Vagina (tissue), 2 donors: ENCODE data around the gene CHCHD1. TPM values are rescaled to one million over a fixed set of nuclear protein-coding genes. Genes with fewer than 3 reads are reported as not detected.
"Not testable (repeated sequence)": the region's sequence is repeated elsewhere in the genome, so short reads cannot be mapped to it uniquely, and the experiment has no call there.

ENCODE experiments used
- DNase-seq, 2 donors: peaks; one replicate each; pipeline ENCODE4 v3.0.0-alpha.2; 2017; ENCODE audit errors: extremely low spot score in 2 of 2
- H3K27ac ChIP-seq: fragments of 200-600 bp; sonication (generic); one replicate; pipeline ENCODE4 v1.5.1; 2019
- H3K27me3 ChIP-seq: fragments of 200-600 bp; sonication (generic); one replicate; pipeline ENCODE4 v1.5.1; 2019
- H3K36me3 ChIP-seq, 2 donors: fragments of 200-600 bp; sonication (generic); one replicate each; pipeline ENCODE4 v1.5.1; 2017 to 2019
- H3K4me1 ChIP-seq: fragments of 200-600 bp; sonication (generic); one replicate; pipeline ENCODE4 v1.5.1; 2019
- H3K4me3 ChIP-seq, 2 donors: fragments of 200-600 bp; sonication (generic); 1 replicate in 1 of 2; 2 replicates in 1 of 2; pipeline ENCODE4 v1.5.1; 2016 to 2019
- H3K9me3 ChIP-seq: fragments of 200-600 bp; sonication (generic); one replicate; pipeline ENCODE4 v1.5.1; 2019
- POLR2A ChIP-seq, 2 donors: fragments of 450-650 bp; IDR thresholded peaks; one replicate each; pipeline ENCODE4 v1.6.1; 2017; ENCODE audit warnings: antibody characterized with exemption in 2 of 2, mild to moderate bottlenecking in 2 of 2, moderate library complexity in 2 of 2
- POLR2AphosphoS5 ChIP-seq, 2 donors: sonication (generic); formaldehyde crosslinking; IDR thresholded peaks; one replicate each; pipeline ENCODE4 v1.9.0; 2017; ENCODE audit warnings: antibody characterized with exemption in 2 of 2, mild to moderate bottlenecking in 2 of 2, low read depth in 1 of 2; ENCODE audit not compliant: insufficient read depth in 1 of 2
- intact Hi-C: fragments of 100-400 bp; cut with DNase I; formaldehyde crosslinking; loops from one replicate; pipeline ENCODE4 v1.15.1; 2023
- small RNA-seq: library from RNA; depleted of rRNA; stranded (forward); fragments of <200 nt; gene quantifications from one replicate; pipeline ENCODE3, GENCODE V24; 2016
- total RNA-seq: library from RNA; depleted of rRNA; stranded (reverse); fragments of >200 nt; gene quantifications from one replicate; pipeline ENCODE4 v1.2.3, GENCODE V29; 2016
- TF ChIP-seq, protein P1 (sequence below), 3 experiments: fragments of 450-650 bp in 2 of 3; fragments of 200-600 bp in 1 of 3; sonication (generic) in 1 of 3; IDR thresholded peaks; one replicate each; pipeline ENCODE4 v1.5.1; 2017 to 2019; ENCODE audit warnings: antibody characterized with exemption in 3 of 3, mild to moderate bottlenecking in 2 of 3, moderate library complexity in 2 of 3

Gene CHCHD1
- total RNA-seq, 1 donor from 2014 or later: 19.6 TPM

- no peak for TF ChIP-seq POLR2AphosphoS5 (IDR thresholded peaks at IDR 0.05; ENCODE audit: insufficient read depth in 1 of 2, low read depth in 1 of 2)
- TF ChIP-seq, protein P1, sequence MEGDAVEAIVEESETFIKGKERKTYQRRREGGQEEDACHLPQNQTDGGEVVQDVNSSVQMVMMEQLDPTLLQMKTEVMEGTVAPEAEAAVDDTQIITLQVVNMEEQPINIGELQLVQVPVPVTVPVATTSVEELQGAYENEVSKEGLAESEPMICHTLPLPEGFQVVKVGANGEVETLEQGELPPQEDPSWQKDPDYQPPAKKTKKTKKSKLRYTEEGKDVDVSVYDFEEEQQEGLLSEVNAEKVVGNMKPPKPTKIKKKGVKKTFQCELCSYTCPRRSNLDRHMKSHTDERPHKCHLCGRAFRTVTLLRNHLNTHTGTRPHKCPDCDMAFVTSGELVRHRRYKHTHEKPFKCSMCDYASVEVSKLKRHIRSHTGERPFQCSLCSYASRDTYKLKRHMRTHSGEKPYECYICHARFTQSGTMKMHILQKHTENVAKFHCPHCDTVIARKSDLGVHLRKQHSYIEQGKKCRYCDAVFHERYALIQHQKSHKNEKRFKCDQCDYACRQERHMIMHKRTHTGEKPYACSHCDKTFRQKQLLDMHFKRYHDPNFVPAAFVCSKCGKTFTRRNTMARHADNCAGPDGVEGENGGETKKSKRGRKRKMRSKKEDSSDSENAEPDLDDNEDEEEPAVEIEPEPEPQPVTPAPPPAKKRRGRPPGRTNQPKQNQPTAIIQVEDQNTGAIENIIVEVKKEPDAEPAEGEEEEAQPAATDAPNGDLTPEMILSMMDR (IDR thresholded peaks at IDR 0.05): no peak
- TF ChIP-seq POLR2A (IDR thresholded peaks at IDR 0.05): no peak
- Histone ChIP-seq H3K4me1 (peaks cover 21% of the 10 kb centered on the region), H3K27me3 (no peaks in the 10 kb centered on the region), H3K4me3 (no peak overlapping the region), H3K27ac (no peak overlapping the region), H3K36me3 (peaks cover 4 to 22% of the 10 kb centered on the region in 2 donors), H3K9me3 (no peaks in the 10 kb centered on the region)
- intact Hi-C loops: no loop called here
- DNase-seq: no peak
Measured at GRCh38 chr10:73823391-73823790, 41.5 kb downstream of the CHCHD1 start.

- H3K27ac ChIP-seq: no peak overlapping the region
- no peaks in the 10 kb centered on the region for H3K9me3 ChIP-seq
- no peaks in the 10 kb centered on the region for H3K27me3 ChIP-seq
- peaks cover 4 to 22% of the 10 kb centered on the region in 2 donors for H3K36me3 ChIP-seq
- intact Hi-C loops: no loop called here
- no peak for DNase-seq
- TF ChIP-seq POLR2AphosphoS5 (IDR thresholded peaks at IDR 0.05; ENCODE audit: insufficient read depth in 1 of 2, low read depth in 1 of 2): no peak
- TF ChIP-seq, protein P1 (IDR thresholded peaks at IDR 0.05): no peak
- no peak for TF ChIP-seq POLR2A (IDR thresholded peaks at IDR 0.05)
- H3K4me3 ChIP-seq: no peak overlapping the region
- H3K4me1 ChIP-seq: peaks cover 13% of the 10 kb centered on the region
Measured at GRCh38 chr10:73824146-73824725, 42.4 kb downstream of the CHCHD1 start.

DNA sequence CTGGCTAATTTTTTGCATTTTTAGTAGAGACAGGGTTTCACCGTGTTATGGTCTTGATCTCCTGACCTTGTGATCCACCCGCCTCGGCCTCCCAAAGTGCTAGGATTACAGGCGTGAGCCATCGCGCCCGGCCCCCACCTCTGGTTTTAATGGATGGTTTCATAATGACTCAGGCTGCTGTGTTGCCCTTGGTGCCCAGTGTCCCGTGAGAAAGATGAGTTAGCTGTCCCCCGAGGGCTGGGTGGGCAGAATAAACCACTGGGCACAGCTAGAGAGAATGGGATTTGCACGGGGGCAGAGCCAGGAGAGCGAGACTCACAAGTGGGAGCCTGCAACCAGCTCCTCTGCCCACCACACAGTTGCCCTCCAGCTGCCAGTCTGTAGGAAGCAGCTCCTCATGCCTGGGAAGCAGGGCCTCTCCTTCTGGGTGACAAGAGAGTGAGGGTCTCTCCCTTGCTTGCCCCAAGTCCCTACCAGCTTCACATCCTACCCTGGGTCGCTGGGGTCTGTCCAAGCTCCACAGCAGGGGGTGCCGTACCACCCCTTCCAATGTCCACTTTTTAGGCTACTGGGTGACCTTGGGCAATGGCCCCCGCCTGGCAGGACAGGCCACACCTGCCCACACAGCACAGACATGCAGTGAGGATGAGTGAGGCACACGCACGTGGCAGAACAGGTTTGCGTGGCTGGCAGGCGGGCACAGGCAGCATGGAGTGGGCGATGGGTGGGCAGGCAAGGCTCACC is 45.7 kb downstream of the CHCHD1 start:
- no peak overlapping the region for H3K27ac ChIP-seq
- DNase-seq: no peak
- H3K27me3 ChIP-seq: no peaks in the 10 kb centered on the region
- intact Hi-C loops: no loop called here
- H3K36me3 ChIP-seq: peaks cover 0 to 22% of the 10 kb centered on the region in 2 donors
- peaks cover 3% of the 10 kb centered on the region for H3K4me1 ChIP-seq
- no peak overlapping the region for H3K4me3 ChIP-seq
- no peaks in the 10 kb centered on the region for H3K9me3 ChIP-seq
- TF ChIP-seq POLR2AphosphoS5 (IDR thresholded peaks at IDR 0.05; ENCODE audit: insufficient read depth in 1 of 2, low read depth in 1 of 2): no peak
- TF ChIP-seq, protein P1 (IDR thresholded peaks at IDR 0.05): no peak
- no peak for TF ChIP-seq POLR2A (IDR thresholded peaks at IDR 0.05)

DNA sequence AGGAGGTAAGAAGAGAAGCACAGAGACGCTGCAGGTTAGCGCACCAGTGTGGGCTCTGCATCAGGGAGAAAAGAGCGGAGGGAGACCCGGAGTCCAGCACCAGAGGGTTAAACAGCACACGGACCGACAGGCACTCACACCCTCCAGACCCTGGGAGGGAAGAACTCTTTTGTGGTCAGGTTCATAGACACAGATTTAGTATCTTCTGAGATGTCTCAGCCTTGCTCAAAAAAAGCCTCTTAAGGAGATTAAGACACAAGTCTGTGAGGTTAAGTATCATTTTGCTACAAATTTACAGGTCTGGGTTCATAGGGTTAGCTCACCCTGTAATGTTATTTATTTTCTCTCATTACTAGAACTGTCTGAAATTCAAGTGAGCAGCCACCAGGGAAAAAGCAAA is 46.3 kb downstream of the CHCHD1 start:
- no peak overlapping the region for H3K27ac ChIP-seq
- H3K36me3 ChIP-seq: peaks cover 0 to 19% of the 10 kb centered on the region in 2 donors
- no peak for DNase-seq
- peaks cover 3% of the 10 kb centered on the region for H3K4me1 ChIP-seq
- TF ChIP-seq POLR2AphosphoS5 (IDR thresholded peaks at IDR 0.05; ENCODE audit: insufficient read depth in 1 of 2, low read depth in 1 of 2): no peak
- TF ChIP-seq, protein P1 (IDR thresholded peaks at IDR 0.05): no peak
- TF ChIP-seq POLR2A (IDR thresholded peaks at IDR 0.05): no peak
- intact Hi-C loops: no loop called here
- no peak overlapping the region for H3K4me3 ChIP-seq
- no peaks in the 10 kb centered on the region for H3K9me3 ChIP-seq
- H3K27me3 ChIP-seq: no peaks in the 10 kb centered on the region

DNA sequence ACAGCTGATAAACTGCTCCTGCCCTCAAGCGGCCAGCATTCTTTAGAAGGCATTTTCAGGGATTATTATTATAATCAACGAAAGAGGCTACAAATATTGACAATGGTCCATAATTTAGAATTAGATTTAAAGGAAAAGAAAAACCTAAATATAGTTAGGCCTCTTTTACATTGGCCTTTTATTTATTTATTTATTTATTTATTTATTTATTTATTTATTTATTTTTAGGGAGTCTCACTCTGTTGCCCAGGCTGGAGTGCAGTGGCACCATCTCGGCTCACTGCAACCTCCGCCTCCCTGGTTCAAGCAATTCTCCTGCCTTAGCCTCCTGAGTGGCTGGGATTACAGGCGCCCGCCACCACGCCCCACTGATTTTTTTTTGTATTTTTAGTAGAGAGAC is 47.2 kb downstream of the CHCHD1 start:
- H3K4me3 ChIP-seq, intact Hi-C loops, H3K36me3 ChIP-seq, H3K4me1 ChIP-seq, H3K9me3 ChIP-seq, H3K27me3 ChIP-seq, H3K27ac ChIP-seq, DNase-seq: not testable (repeated sequence)

Small RNA genes lying within 50 kb of the gene (small RNA-seq; reads per million reads assigned to genes)
- not detected for gene AC022400.4
- gene AC022400.9: not detected
- gene ZSWIM8-AS1: not detected

Other genes starting within 250 kb of the CHCHD1 start
- gene USP54, start 190.7 kb upstream of the CHCHD1 start, total RNA-seq: 27.7 TPM
- gene MYOZ1, start 140.6 kb upstream of the CHCHD1 start, total RNA-seq: not detected
- 0.49 TPM for gene SYNPO2L, start 126.0 kb upstream of the CHCHD1 start, total RNA-seq
- gene AGAP5, start 83.9 kb upstream of the CHCHD1 start, total RNA-seq: 5.4 TPM
- 47.9 TPM for gene SEC24C, start 37.7 kb upstream of the CHCHD1 start, total RNA-seq
- 123 TPM for gene ZSWIM8, start 3.6 kb downstream of the CHCHD1 start, total RNA-seq
- 52.8 TPM for gene NDST2, start 29.6 kb downstream of the CHCHD1 start, total RNA-seq
- 48.9 TPM for gene CAMK2G, start 92.5 kb downstream of the CHCHD1 start, total RNA-seq
- gene PLAU, start 129.1 kb downstream of the CHCHD1 start, total RNA-seq: 18.2 TPM
- gene VCL, start 216.1 kb downstream of the CHCHD1 start, total RNA-seq: 74.6 TPM